Cardiac muscle cell (in vitro differentiated cells and primary cell): ENCODE data around the gene GSTM3. TPM values are rescaled to one million over a fixed set of nuclear protein-coding genes. Genes with fewer than 3 reads are reported as not detected.

Experiments used
- DNase-seq, 2 donors: peaks; one replicate each; pipeline versions ENCODE4 v3.0.0 to v3.0.0-alpha.2; 2010 to 2017; ENCODE audit warnings: low read depth in 1 of 2, low spot score in 1 of 2
- H3K27ac ChIP-seq: fragments of 200-600 bp; sonication (generic); 2 replicates; pipeline ENCODE4 v1.5.1; 2016
- H3K27me3 ChIP-seq: fragments of 200-600 bp; sonication (generic); 2 replicates; pipeline ENCODE4 v1.6.0; 2016; ENCODE audit warnings: control low read depth
- H3K36me3 ChIP-seq: fragments of 200-600 bp; sonication (generic); 2 replicates; pipeline ENCODE4 v1.5.1; 2016; ENCODE audit warnings: control low read depth
- H3K4me1 ChIP-seq: fragments of 200-600 bp; sonication (generic); 2 replicates; pipeline ENCODE4 v1.8.1; 2017; ENCODE audit warnings: low read depth, mild to moderate bottlenecking, mixed run types
- H3K4me3 ChIP-seq: fragments of 200-600 bp; sonication (generic); 2 replicates; pipeline ENCODE4 v1.5.1; 2016; ENCODE audit warnings: mild to moderate bottlenecking
- H3K9me3 ChIP-seq: fragments of 200-600 bp; sonication (generic); 2 replicates; pipeline ENCODE4 v1.5.1; 2017; ENCODE audit warnings: low read depth, mild to moderate bottlenecking, control low read depth
- CTCF ChIP-seq: IDR thresholded peaks from 2 replicates; pipeline ENCODE4 v1.5.1; 2012; ENCODE audit warnings: low read depth, mild to moderate bottlenecking, low read length
- polyA plus RNA-seq: library from polyadenylated mRNA; unstranded; fragments of >200 nt; fragmentation: Nextera tagmentation; extraction: Ambion mirVana; gene quantifications from 2 replicates; pipeline ENCODE4 v1.2.1, GENCODE V29; 2016
- total RNA-seq: library from RNA; depleted of rRNA; stranded (reverse); fragments of >200 nt; gene quantifications from 2 replicates; pipeline ENCODE4 v1.2.3, GENCODE V29; 2016

GSTM3 gene
- total and polyA plus RNA-seq, 2 experiments from 2014 or later = 65.8 to 139 TPM

- TF ChIP-seq CTCF = no peak
- H3K27me3 ChIP-seq = no peaks in the 10 kb centered on the region
- peak overlapping the region; percentile 73 for H3K27ac ChIP-seq
- H3K4me3 ChIP-seq = no peak overlapping the region
- peaks cover 65% of the 10 kb centered on the region for H3K4me1 ChIP-seq
- H3K36me3 ChIP-seq = no peaks in the 10 kb centered on the region
- no peaks in the 10 kb centered on the region for H3K9me3 ChIP-seq
- DNase-seq = no peak
Measured at GRCh38 chr1:109787211-109787844, 46.5 kb upstream of the GSTM3 start.

- no peaks in the 10 kb centered on the region for H3K36me3 ChIP-seq
- no peaks in the 10 kb centered on the region for H3K9me3 ChIP-seq
- H3K27me3 ChIP-seq = no peaks in the 10 kb centered on the region
- H3K4me1 ChIP-seq = peaks cover 61% of the 10 kb centered on the region
- DNase-seq = peak in 1 of 2 donors; percentile 55
- no peak overlapping the region for H3K4me3 ChIP-seq
- peak overlapping the region; percentile 73 for H3K27ac ChIP-seq
- TF ChIP-seq CTCF = no peak
Measured at GRCh38 chr1:109786531-109787021, 45.7 kb upstream of the GSTM3 start.

GRCh38 chr1:109786112-109786480 lies 45.3 kb upstream of the GSTM3 start:
- no peak for TF ChIP-seq CTCF
- Histone ChIP-seq H3K36me3 (no peaks in the 10 kb centered on the region), H3K27me3 (no peaks in the 10 kb centered on the region), H3K27ac (no peak overlapping the region), H3K4me1 (peaks cover 58% of the 10 kb centered on the region), H3K4me3 (no peak overlapping the region), H3K9me3 (no peaks in the 10 kb centered on the region)
- no peak for DNase-seq

- no peaks in the 10 kb centered on the region for H3K36me3 ChIP-seq
- no peak overlapping the region for H3K4me3 ChIP-seq
- peaks cover 53% of the 10 kb centered on the region for H3K4me1 ChIP-seq
- DNase-seq = no peak
- H3K27ac ChIP-seq = no peak overlapping the region
- no peaks in the 10 kb centered on the region for H3K9me3 ChIP-seq
- H3K27me3 ChIP-seq = no peaks in the 10 kb centered on the region
- TF ChIP-seq CTCF = no peak
Measured at GRCh38 chr1:109785446-109786111, 44.7 kb upstream of the GSTM3 start.

GRCh38 chr1:109784551-109785252 lies 43.9 kb upstream of the GSTM3 start:
- no peak for DNase-seq
- Histone ChIP-seq H3K36me3 (no peaks in the 10 kb centered on the region), H3K27me3 (no peaks in the 10 kb centered on the region), H3K27ac (no peak overlapping the region), H3K4me3 (no peak overlapping the region), H3K9me3 (no peaks in the 10 kb centered on the region), H3K4me1 (peaks cover 46% of the 10 kb centered on the region)
- TF ChIP-seq CTCF = no peak
